ENCODE measurements around the gene FRMD3. TPM values are rescaled to one million over a fixed set of nuclear protein-coding genes. Genes with fewer than 3 reads are reported as not detected.

FRMD3 gene
- total RNA-seq, 1 experiment from 2014 or later = 1.4 TPM

- TF ChIP-seq PRDM15 (CRISPR knock-in tag; IDR thresholded peaks at IDR 0.05) = no peak
- TF ChIP-seq NFATC4 (CRISPR knock-in tag; IDR thresholded peaks at IDR 0.05) = no peak
- no peak for TF ChIP-seq SOX15 (CRISPR knock-in tag; IDR thresholded peaks at IDR 0.05)
Measured at GRCh38 chr9:83284746-83285145, 253.5 kb downstream of the FRMD3 start (continued).

GRCh38 chr9:83283528-83283927 lies 254.7 kb downstream of the FRMD3 start:
- POLR2A ChIA-PET = no interaction called here
- H3K4me3 Mint-ChIP-seq = no peak overlapping the region
- peaks cover 22% of the 10 kb centered on the region for H3K4me1 Mint-ChIP-seq
- no peak overlapping the region for H3K27ac Mint-ChIP-seq
- TF ChIP-seq E2F1 (CRISPR knock-in tag; IDR thresholded peaks at IDR 0.05) (no peak), ZNF396 (CRISPR knock-in tag; IDR thresholded peaks at IDR 0.05; ENCODE audit: borderline replicate concordance) (no peak), USF2 (CRISPR knock-in tag; IDR thresholded peaks at IDR 0.05) (no peak), ETV6 (CRISPR knock-in tag; IDR thresholded peaks at IDR 0.05) (no peak)
- peaks cover 6% of the 10 kb centered on the region for H3K9me3 Mint-ChIP-seq
- ATAC-seq (no peak), DNase-seq (ENCODE audit: low spot score) (no peak)
- H3K36me3 Mint-ChIP-seq = no peaks in the 10 kb centered on the region
- no peaks in the 10 kb centered on the region for H3K27me3 Mint-ChIP-seq (ENCODE audit: low read depth)
- CTCF ChIA-PET = interaction anchor here (1.4 to 3.2 kb wide), 2 partner anchors 47 to 64 kb away, joined by 3 to 15 read pairs; no protein-coding TSS in a partner anchor

GRCh38 chr9:83281306-83282255 lies 256.6 kb downstream of the FRMD3 start:
- peaks cover 22% of the 10 kb centered on the region for H3K4me1 Mint-ChIP-seq
- ATAC-seq (no peak), DNase-seq (ENCODE audit: low spot score) (no peak)
- no peaks in the 10 kb centered on the region for H3K27me3 Mint-ChIP-seq (ENCODE audit: low read depth)
- POLR2A ChIA-PET = interaction anchor here (0.5 kb wide), 1 partner anchor 10 kb away, joined by 3 read pairs; no protein-coding TSS in a partner anchor
- no peak for TF ChIP-seq ZNF219 (CRISPR knock-in tag; IDR thresholded peaks at IDR 0.05; ENCODE audit: borderline replicate concordance)
- TF ChIP-seq ELF4 (CRISPR knock-in tag; IDR thresholded peaks at IDR 0.05; ENCODE audit: low read depth) = no peak
- no peak for TF ChIP-seq ZBTB21 (CRISPR knock-in tag; IDR thresholded peaks at IDR 0.05; ENCODE audit: borderline replicate concordance)
- TF ChIP-seq HMGXB4 (CRISPR knock-in tag; IDR thresholded peaks at IDR 0.05) = no peak
- TF ChIP-seq ATF2 (CRISPR knock-in tag; IDR thresholded peaks at IDR 0.05; ENCODE audit: borderline replicate concordance, low read depth) = no peak
- H3K4me3 Mint-ChIP-seq = no peak overlapping the region
- CTCF ChIA-PET = interaction anchor here (0.7 to 3.2 kb wide), 3 partner anchors 53 to 122 kb away, joined by 3 to 15 read pairs (median 4); no protein-coding TSS in a partner anchor
- peaks cover 6% of the 10 kb centered on the region for H3K9me3 Mint-ChIP-seq
- no peaks in the 10 kb centered on the region for H3K36me3 Mint-ChIP-seq
- no peak overlapping the region; the same call in 1 of the 2 replicates for H3K27ac Mint-ChIP-seq

Measured in WTC11 (cell line).